ENCODE results near the gene KCTD5.

DNA sequence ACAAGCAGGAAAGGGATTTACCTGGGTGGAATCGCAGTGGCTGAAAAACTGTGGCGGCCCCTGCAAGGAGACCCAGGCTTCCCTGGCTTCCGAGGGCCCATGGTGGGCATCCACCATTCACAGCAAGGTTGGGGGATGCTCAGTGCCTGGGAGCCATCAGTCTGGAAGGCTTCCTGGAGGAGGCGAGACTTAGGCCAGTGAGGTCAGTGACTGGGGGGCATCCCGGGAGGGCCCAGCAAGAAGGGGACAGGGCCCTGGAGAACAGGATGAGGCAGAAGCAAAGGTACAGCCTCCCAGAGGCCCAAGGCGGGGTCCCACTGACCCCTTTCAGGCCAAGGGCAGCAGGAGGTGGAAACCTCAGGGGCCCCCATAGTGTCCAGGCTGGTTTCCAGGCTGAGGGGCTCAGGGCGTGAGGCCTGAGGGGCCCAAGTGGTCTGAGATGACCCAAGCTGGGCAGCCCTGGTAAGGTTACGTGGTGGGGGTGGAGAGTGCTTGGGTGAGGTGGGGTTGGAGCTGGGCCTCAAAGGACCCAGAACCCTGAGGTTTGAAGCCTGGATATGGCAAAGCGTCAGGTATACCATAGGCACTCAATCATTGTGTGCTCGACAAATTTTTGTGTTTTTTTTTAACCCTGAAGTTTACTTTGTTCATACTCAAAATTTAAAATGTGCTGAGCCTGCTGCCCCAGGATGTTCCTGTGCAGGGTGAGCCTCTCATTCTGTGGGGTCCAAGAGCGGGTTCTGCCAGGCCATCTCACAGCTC is 54.3 kb downstream of the KCTD5 start:
- TF ChIP-seq, protein P1, sequence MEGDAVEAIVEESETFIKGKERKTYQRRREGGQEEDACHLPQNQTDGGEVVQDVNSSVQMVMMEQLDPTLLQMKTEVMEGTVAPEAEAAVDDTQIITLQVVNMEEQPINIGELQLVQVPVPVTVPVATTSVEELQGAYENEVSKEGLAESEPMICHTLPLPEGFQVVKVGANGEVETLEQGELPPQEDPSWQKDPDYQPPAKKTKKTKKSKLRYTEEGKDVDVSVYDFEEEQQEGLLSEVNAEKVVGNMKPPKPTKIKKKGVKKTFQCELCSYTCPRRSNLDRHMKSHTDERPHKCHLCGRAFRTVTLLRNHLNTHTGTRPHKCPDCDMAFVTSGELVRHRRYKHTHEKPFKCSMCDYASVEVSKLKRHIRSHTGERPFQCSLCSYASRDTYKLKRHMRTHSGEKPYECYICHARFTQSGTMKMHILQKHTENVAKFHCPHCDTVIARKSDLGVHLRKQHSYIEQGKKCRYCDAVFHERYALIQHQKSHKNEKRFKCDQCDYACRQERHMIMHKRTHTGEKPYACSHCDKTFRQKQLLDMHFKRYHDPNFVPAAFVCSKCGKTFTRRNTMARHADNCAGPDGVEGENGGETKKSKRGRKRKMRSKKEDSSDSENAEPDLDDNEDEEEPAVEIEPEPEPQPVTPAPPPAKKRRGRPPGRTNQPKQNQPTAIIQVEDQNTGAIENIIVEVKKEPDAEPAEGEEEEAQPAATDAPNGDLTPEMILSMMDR (conservative IDR thresholded peaks at IDR 0.05; ENCODE audit: low read depth in 2 of 2), result no peak
- TF ChIP-seq CREB1 (CRISPR knock-in tag; IDR thresholded peaks at IDR 0.05; ENCODE audit: low read depth) (no peak), POLR2AphosphoS5 (IDR thresholded peaks at IDR 0.05; ENCODE audit: low read depth) (no peak), EZH2 (IDR thresholded peaks at IDR 0.05; ENCODE audit: low read depth, unreplicated experiment) (no peak), EZH2phosphoT487 (IDR thresholded peaks at IDR 0.05; ENCODE audit: unreplicated experiment) (no peak), JUNB (IDR thresholded peaks at IDR 0.05; ENCODE audit: unreplicated experiment) (no peak)
- TF ChIP-seq, protein P2, sequence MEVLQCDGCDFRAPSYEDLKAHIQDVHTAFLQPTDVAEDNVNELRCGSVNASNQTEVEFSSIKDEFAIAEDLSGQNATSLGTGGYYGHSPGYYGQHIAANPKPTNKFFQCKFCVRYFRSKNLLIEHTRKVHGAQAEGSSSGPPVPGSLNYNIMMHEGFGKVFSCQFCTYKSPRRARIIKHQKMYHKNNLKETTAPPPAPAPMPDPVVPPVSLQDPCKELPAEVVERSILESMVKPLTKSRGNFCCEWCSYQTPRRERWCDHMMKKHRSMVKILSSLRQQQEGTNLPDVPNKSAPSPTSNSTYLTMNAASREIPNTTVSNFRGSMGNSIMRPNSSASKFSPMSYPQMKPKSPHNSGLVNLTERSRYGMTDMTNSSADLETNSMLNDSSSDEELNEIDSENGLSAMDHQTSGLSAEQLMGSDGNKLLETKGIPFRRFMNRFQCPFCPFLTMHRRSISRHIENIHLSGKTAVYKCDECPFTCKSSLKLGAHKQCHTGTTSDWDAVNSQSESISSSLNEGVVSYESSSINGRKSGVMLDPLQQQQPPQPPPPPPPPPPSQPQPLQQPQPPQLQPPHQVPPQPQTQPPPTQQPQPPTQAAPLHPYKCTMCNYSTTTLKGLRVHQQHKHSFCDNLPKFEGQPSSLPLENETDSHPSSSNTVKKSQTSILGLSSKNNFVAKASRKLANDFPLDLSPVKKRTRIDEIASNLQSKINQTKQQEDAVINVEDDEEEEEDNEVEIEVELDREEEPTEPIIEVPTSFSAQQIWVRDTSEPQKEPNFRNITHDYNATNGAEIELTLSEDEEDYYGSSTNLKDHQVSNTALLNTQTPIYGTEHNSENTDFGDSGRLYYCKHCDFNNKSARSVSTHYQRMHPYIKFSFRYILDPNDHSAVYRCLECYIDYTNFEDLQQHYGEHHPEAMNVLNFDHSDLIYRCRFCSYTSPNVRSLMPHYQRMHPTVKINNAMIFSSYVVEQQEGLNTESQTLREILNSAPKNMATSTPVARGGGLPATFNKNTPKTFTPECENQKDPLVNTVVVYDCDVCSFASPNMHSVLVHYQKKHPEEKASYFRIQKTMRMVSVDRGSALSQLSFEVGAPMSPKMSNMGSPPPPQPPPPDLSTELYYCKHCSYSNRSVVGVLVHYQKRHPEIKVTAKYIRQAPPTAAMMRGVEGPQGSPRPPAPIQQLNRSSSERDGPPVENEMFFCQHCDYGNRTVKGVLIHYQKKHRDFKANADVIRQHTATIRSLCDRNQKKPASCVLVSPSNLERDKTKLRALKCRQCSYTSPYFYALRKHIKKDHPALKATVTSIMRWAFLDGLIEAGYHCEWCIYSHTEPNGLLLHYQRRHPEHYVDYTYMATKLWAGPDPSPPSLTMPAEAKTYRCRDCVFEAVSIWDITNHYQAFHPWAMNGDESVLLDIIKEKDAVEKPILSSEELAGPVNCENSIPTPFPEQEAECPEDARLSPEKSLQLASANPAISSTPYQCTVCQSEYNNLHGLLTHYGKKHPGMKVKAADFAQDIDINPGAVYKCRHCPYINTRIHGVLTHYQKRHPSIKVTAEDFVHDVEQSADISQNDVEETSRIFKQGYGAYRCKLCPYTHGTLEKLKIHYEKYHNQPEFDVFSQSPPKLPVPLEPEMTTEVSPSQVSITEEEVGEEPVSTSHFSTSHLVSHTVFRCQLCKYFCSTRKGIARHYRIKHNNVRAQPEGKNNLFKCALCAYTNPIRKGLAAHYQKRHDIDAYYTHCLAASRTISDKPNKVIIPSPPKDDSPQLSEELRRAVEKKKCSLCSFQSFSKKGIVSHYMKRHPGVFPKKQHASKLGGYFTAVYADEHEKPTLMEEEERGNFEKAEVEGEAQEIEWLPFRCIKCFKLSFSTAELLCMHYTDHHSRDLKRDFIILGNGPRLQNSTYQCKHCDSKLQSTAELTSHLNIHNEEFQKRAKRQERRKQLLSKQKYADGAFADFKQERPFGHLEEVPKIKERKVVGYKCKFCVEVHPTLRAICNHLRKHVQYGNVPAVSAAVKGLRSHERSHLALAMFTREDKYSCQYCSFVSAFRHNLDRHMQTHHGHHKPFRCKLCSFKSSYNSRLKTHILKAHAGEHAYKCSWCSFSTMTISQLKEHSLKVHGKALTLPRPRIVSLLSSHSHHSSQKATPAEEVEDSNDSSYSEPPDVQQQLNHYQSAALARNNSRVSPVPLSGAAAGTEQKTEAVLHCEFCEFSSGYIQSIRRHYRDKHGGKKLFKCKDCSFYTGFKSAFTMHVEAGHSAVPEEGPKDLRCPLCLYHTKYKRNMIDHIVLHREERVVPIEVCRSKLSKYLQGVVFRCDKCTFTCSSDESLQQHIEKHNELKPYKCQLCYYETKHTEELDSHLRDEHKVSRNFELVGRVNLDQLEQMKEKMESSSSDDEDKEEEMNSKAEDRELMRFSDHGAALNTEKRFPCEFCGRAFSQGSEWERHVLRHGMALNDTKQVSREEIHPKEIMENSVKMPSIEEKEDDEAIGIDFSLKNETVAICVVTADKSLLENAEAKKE (CRISPR knock-in tag; IDR thresholded peaks at IDR 0.05), result no peak
- TF ChIP-seq, protein P3, sequence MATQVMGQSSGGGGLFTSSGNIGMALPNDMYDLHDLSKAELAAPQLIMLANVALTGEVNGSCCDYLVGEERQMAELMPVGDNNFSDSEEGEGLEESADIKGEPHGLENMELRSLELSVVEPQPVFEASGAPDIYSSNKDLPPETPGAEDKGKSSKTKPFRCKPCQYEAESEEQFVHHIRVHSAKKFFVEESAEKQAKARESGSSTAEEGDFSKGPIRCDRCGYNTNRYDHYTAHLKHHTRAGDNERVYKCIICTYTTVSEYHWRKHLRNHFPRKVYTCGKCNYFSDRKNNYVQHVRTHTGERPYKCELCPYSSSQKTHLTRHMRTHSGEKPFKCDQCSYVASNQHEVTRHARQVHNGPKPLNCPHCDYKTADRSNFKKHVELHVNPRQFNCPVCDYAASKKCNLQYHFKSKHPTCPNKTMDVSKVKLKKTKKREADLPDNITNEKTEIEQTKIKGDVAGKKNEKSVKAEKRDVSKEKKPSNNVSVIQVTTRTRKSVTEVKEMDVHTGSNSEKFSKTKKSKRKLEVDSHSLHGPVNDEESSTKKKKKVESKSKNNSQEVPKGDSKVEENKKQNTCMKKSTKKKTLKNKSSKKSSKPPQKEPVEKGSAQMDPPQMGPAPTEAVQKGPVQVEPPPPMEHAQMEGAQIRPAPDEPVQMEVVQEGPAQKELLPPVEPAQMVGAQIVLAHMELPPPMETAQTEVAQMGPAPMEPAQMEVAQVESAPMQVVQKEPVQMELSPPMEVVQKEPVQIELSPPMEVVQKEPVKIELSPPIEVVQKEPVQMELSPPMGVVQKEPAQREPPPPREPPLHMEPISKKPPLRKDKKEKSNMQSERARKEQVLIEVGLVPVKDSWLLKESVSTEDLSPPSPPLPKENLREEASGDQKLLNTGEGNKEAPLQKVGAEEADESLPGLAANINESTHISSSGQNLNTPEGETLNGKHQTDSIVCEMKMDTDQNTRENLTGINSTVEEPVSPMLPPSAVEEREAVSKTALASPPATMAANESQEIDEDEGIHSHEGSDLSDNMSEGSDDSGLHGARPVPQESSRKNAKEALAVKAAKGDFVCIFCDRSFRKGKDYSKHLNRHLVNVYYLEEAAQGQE (IDR thresholded peaks at IDR 0.05; ENCODE audit: unreplicated experiment), result no peak

All from GM23338 (cell line).